Left forelimb (tissue), 1 donor: Measurements from ENCODE around the gene BMAL2.

Experiments used
- DNase-seq: peaks from one replicate; pipeline ENCODE4 v3.0.0-alpha.2; 2018; ENCODE audit warnings: low spot score

The BMAL2 gene, protein sequence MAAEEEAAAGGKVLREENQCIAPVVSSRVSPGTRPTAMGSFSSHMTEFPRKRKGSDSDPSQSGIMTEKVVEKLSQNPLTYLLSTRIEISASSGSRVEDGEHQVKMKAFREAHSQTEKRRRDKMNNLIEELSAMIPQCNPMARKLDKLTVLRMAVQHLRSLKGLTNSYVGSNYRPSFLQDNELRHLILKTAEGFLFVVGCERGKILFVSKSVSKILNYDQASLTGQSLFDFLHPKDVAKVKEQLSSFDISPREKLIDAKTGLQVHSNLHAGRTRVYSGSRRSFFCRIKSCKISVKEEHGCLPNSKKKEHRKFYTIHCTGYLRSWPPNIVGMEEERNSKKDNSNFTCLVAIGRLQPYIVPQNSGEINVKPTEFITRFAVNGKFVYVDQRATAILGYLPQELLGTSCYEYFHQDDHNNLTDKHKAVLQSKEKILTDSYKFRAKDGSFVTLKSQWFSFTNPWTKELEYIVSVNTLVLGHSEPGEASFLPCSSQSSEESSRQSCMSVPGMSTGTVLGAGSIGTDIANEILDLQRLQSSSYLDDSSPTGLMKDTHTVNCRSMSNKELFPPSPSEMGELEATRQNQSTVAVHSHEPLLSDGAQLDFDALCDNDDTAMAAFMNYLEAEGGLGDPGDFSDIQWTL

GRCh38 chr12:27332714-27333402 lies at the start of gene BMAL2:
BMAL2 (plus strand) TSS chr12:27332836; CDS start chr12:27333073, 237 bp downstream.
- no peak for DNase-seq

DNA sequence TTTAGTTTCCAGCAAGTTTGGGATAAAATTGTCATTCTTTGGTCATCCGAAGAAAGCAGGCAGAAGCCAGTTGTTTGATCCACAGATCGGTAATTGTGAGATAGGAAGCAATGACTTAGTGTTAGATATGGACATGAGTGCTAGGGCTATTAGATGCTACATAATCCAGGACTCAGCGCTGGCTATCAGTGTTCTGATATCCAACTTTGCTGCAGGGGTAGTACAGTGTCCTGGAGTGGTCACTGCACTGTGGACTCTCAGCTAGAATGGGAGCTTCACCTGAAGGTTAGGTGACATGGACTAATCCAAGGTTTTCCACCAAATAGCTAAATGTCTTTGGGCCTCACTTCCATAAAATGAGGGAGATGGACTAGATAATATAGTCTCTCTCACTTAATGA lies 48.6 kb upstream of the BMAL2 start:
- no peak for DNase-seq

DNA sequence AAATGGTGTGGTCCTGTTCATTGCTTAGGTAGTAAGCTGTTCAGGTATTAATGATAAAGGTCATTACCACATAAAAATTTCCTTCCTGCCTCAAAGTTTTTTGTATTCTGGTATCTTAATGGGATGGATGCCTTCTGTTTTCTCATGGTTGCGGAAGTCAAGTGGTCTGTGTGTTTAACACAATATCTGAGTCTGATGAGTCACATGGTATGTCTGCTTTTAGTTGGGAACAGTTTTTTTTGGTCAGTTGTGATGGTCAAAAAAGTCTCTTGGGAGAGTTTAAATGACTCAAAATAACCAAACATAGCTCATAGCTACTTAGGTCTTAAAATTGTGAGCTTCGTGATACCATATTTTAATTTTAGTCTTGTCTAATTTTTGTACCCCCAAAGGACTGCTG lies 47.9 kb upstream of the BMAL2 start:
- no peak for DNase-seq

GRCh38 chr12:27285403-27285802 lies 47.2 kb upstream of the BMAL2 start:
- DNase-seq = no peak

DNA sequence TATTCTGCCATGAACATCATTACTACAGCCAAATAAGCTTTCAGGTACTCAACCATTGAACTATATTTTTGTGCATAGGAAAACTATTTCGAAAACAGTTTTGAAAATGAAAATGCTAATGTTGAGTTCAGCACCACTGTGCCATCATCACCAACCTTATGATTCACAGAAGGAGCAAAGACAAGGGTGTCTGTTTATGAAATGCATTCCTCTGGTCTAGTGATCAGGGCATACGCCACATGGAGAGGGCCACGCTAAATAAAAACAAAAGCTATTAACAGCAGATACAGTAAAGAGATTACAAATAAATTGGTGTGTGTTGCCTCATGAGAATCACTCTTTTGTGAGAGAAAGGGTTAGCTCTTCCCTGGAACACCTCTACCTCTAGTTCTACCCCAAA lies 43.2 kb upstream of the BMAL2 start:
- DNase-seq = no peak

DNA sequence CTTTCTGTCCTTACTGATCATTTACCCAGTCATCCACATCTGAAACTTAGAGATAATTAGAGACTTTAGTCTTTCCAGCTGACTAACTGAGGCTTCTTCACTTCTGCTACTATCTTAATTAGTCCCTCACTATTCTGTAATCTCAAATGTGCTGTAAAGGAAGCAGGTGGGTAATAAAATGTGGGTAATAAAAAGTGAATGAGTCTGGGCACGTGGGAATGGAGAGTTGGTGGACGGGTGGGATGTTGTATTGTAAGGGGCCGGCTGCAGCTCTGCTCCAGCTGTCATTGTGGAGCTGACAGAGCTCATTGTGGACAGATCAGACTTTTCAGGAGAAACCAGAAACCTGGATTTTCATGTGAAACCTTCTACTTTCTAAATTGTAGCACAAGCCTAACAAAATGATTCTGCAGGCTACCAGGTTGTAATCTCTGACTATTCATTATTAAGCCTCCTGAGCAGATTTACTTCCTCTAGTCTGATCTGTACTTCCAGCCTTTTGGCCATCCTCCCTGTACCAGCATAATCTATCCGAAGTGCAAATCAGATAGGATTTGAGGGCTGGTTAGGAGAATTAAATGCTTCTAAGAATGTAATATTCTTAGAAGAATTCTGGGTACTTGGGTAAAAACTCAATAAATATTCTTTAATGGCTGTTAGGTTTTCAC lies 42.0 kb upstream of the BMAL2 start:
- no peak for DNase-seq

DNA sequence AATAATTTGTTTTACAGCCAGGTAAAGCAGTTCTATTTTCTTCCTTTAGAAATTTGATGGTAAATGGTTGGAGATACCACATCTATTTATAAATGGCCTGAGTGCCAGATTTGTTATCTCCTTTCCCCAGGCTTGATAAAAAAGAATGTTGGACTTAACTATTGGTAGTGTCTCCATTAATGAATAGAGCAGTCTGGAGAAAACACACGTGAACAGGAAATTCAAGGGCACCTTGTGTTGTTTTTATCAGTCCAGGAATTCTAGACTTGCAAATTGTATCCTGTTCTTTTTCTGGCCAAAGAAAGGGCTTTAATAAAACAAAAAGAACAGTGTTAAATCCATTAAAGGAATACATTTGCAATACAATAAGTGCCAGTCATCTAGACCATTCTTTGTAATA lies 40.8 kb upstream of the BMAL2 start:
- DNase-seq = no peak

DNA sequence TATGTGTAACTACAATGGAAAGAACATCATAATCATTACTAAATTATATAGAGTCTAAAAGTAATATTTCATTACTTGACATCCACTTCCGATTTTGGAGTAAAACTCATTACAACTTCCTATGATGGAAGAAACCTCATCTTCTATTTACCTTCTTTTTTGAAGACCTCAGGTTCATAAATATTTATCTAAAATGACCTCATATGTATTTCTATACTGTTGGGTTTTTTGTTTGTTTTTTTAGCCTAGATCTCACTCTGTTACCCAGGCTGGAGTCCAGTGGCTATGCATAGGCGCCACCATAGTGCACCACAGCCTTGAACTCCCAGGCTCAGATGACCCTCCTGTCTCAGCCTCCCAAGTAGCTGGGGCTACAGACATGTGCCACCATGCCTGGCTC lies 39.9 kb upstream of the BMAL2 start:
- no peak for DNase-seq

DNA sequence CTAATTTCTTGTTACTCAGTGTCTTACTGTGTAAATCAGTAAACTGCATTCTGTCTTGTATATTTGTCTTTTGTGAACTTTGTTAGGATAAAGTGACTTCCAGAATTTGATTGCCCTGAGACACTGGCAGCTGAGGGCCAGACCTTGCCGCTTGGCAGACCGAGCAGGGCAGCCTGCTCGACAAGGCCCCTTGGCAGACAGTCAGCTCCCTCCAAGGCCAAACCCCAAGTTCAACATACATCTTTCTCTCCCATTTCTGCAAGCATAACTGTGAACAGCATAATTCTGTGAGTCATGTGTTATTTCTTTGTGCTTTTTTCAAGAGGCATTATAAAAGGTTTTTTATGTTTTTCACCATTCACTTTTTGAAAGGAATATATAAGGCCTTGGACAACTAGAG lies 39.2 kb upstream of the BMAL2 start:
- no peak for DNase-seq

GRCh38 chr12:27296674-27297073 lies 36.0 kb upstream of the BMAL2 start:
- no peak for DNase-seq

DNA sequence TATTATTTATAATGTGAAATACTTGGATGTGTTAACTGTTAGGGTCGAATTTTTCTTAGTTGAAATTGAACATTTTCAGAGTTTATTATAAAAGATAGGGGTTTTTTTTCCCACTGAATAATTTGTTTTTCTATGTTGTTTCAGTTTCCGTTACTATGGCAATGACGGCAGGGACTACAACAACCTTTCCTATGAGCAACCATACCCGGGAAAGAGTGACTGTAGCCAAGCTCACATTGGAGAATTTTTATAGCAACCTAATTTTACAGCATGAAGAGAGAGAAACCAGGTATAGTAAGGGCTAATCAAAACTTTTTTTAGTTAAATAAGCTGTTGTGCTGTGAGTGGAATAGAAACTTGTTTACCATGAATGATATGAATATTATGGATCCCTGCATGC lies 35.1 kb upstream of the BMAL2 start:
- DNase-seq = no peak

DNA sequence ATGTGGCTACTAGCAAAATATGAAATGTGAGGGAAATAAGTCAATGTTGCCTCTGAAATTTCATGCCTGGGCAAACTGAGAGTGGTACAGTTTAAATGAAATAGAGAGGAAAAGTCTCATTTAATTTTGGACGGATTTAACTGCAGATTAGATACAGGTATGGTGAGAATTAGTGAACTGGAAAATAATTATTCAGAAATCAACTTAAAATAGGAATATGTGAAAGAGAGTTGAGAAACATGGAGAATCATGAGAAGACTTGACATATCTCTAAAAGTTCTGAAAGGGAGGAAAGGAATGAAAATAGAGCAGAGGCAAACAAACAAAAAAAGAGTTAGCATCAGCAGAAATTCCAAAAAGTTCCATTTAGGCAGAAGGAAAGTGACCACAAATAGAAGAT lies 33.5 kb upstream of the BMAL2 start:
- DNase-seq = no peak

DNA sequence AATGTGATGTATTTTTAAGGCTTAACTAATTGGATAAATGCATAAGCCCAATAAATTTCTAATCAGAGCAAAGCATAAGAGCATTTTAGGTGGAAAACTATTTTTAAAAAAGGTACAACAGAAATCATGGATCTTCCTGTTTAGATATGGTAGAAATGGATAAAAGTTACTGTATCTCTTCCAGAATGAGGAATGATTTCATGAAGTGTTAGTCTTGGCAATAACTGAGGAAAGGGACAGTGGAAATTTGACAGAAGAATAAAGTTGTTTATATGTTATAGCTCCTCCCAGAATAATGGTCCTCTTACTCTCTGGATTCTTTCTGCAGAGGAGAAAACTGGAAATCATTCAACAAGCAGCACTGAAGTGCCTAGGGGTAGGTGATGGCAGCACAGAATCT lies 32.4 kb upstream of the BMAL2 start:
- no peak for DNase-seq

DNA sequence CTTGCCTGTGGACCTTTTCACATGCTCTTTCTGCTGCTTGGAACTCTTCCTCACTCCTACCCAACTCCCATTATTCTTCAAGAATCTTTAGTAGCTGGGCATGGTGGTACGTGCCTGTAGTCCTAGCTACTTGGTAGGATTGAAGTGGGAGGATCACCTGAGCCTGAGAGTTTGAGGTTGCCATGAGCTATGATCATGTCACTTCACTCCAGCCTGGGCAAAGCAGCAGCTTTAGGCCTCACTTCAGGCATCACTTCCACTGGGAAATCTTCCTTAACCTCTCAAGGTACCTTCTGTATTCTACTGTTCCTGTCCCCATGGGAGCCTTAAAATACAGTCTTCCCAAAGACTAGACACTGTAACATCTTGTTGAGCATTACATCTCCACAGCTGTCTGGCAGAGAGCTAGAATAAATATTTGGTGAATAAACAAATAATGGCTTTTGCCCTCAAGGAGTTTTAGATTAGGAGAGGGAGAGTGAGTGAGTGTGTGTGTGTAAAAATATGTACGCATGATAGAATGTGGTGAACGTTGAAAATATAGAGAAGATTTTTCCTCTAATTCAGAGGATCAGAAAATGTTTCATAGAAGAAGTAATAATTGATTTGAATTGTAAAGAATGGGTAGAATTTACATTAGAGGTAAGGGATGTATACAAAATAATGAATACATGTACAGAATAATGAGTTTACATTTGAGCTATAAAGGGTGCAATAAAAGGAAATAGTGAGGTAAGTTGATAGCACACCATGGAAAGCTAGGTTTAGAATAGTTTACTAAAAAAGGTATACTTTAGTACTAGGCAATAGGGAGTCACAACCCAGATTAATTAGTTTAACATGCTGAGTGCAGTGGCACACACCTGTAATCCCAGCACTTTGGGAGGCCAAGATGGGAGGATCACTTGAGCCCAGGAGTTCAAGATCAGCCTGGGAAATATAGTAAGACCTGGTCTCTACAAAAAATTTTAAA lies 29.2 kb upstream of the BMAL2 start:
- DNase-seq = no peak

DNA sequence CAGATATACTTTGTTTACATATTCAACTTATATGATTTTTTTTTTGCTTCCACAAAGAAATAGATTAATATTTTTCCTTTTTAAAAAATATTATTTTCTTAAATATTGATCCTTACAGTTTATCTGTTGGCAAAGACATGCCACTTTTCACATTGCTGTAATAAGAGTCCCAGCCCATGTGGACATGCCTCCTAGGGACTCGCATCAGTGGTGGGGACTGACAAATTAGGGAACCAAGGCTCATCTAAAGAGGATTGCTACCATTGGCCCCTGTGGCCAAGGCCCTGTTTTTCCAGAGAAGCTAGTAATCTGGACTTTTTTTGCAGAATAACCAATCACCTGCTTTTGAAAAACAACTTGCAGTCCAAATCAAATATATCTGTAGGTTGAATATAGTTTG lies 27.8 kb upstream of the BMAL2 start:
- DNase-seq = no peak

GRCh38 chr12:27305673-27306456 lies 26.8 kb upstream of the BMAL2 start:
- no peak for DNase-seq

DNA sequence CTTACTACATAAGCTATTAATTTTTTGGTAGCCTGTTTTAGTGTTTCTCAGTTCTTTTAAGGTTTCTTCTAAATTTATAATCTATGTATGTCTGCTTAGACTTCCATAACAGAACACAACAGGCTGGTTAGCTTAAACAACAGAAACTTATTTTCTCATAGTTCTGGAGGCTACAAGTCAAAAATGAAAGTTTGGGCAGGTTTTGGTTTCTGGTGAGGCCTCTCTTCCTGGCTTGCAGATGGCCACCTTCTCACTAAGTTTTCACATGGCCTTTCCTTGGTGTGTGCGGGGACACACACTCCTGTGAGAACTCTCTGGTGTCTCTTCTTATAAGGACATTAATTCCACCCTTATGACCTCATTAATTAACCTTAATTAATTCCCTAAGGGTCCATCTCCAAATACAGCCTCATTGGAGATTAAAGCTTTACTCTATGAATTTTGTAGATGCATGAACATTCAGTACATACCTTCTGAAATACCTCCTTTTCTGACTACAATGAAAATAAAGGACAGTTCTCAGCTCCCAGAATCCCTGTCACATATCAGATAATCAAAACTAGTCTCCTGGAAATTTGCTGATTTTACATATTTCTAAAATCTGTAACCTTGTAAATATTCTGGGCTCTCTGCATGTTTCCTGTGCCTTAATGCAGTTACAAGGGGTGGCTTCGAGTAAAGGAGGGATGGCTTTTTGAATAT lies 23.2 kb upstream of the BMAL2 start:
- DNase-seq = no peak

GRCh38 chr12:27309995-27310315 lies 22.7 kb upstream of the BMAL2 start:
- no peak for DNase-seq

DNA sequence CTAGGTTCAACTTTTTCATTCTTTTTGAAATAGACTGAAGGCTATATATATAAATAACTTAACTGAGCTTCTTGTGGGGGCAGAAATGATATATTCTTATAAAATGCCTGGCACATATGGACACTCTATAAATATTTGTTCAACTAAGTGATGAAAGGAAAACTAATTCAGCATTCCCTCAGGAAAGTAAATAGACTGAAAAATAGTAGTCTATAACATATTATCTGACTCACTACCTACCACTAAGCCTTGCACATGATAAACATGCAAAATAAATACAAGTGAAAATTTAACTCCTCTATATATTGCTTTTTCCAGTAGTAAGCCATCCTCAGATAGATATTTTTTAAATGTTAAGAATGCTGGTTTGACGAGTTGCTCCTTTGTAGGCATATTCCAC lies 15.7 kb upstream of the BMAL2 start:
- DNase-seq = no peak

- no peak for DNase-seq
These were observed 13.2 kb upstream of the BMAL2 start for GRCh38 chr12:27319409-27319808.
